ENCODE data around the gene DIAPH2.

- TF ChIP-seq CTCF (IDR thresholded peaks at IDR 0.05 in 4 of 5, conservative IDR thresholded peaks at IDR 0.05 in 1 of 5) (no peak), POLR2A (IDR thresholded peaks at IDR 0.05) (no peak)
Observed at GRCh38 chrX:96696462-96696861, 11.8 kb downstream of the DIAPH2 start.
